GM19193 (cell line): ENCODE measurements around the gene BMAL2.

Experiments used
- POLR2A ChIP-seq: IDR thresholded peaks from 4 replicates; pipeline ENCODE4 v1.6.1; 2011; ENCODE audit not compliant: insufficient read depth, insufficient read length; ENCODE audit errors: extremely low read depth

Gene BMAL2

DNA sequence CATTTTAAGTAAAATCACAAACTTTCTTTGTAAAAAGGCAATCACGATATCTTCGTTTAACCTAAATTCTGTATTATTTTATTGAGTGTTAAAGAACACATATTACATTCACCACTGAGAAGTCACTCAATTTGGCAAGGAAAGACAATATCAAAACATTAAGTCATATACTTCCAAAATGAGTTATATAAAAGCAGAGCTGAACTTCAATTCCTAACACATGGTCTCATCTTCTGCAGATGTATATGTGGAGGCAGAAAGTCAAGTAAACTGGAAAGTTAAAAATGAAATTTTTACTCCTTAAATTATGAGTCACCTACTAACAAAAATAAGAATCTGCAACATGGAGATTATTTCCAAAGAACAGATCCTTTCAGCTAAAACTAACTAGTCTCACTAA is 28.7 kb downstream of the BMAL2 start:
- no peak for TF ChIP-seq POLR2A

DNA sequence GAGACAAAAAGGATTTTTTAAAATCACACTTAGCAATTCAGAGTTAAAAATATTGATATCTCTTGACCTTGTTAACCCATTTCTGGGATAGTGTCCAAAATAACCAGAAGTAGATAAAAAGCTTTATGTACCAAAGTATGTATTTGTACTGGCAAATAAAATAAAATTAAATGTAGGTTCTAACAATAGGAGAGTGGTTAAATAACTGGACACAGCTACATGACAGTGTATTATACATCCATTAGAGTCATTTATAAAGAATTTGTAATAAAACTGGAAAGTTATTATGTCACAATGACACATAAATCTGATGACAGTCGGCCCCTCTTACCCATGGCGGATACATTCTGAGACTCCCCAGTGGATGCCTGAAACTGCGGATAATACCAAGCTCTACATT is 34.0 kb downstream of the BMAL2 start:
- no peak for TF ChIP-seq POLR2A

GRCh38 chr12:27367078-27367477 is 34.4 kb downstream of the BMAL2 start:
- TF ChIP-seq POLR2A: no peak

DNA sequence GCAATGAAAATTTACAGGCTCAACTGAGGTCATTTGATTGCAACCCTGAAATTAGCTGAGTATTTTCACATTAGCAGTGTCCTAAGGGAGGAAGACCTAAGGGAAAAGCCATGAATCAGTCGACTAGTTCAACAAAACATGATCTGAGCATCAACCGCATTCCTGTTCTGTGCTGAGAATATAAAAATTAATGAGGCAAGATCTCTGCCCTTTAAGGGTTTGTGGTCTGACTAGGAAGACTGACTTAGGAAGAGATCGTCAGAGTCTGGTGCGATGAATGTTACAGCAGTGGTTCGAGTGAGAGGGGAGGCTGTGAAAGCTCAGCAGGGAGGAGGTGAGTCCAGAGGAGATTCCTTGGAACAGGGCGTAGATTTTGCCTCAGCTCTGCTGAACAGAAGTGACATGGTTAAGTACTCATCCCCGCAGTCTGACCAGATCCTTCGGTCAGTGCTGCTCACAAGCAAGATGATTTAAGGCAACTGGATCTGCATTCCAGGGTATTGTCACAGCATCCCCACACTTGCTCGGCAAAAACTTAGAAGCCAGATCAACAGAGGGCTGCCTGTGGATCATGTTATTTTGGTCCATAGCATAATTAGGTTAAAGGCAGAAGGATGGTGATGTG is 49.6 kb downstream of the BMAL2 start:
- TF ChIP-seq POLR2A: no peak
